Stimulated activated CD4-positive, alpha-beta T cell treated with anti-CD3 and anti-CD28 coated beads, TNF-alpha, amount 100 ng/mL, for 24 hours (primary cell): ENCODE data around the gene PTPRN2.

Experiments
- DNase-seq, 3 experiments: peaks; one replicate each; pipeline ENCODE4 v3.0.0-alpha.2; 2020; ENCODE audit warnings: low read depth in 3 of 3

The PTPRN2 gene

DNA sequence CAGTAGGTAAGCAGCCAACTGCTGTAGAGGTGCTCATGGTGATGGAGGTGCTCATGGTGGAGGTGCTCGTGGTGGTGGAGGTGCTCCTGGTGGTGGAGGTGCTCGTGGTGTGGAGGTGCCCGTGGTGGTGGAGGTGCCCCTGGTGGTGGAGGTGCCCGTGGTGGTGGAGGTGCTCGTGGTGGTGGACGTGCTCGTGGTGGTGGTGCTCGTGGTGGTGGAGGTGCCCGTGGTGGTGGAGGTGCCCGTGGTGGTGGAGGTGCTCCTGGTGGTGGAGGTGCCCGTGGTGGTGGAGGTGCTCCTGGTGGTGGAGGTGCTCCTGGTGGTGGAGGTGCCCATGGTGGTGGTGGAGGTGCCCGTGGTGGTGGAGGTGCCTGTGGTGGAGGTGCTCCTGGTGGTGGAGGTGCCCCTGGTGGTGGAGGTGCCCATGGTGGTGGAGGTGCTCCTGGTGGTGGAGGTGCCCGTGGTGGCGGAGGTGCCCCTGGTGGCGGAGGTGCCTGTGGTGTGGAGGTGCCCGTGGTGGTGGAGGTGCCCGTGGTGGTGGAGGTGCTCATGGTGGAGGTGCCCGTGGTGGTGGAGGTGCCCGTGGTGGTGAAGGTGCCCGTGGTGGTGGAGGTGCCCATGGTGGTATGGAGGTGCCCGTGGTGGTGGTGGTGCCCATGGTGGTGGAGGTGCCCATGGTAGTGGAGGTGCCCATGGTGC lies 517.3 kb downstream of the PTPRN2 start:
- DNase-seq: no peak

DNA sequence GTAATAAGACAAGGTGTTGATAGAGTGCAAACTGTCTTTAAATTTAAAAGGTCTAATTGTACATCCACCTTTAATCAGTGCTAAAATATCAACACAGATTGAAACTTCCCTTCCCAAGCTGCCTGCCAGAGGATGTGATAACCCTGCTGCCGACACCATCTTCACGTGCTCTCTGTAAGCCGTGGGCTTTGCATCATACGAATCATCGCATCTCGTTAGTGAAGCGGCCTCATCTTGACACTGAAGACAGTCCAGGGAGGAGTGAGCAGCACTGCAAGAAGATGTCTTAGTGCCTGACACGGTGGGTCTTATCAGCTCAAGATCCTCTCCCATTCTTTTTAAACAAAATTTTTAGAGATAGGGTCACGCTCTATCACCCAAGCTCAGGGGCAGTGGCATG lies 518.8 kb downstream of the PTPRN2 start:
- no peak for DNase-seq

DNA sequence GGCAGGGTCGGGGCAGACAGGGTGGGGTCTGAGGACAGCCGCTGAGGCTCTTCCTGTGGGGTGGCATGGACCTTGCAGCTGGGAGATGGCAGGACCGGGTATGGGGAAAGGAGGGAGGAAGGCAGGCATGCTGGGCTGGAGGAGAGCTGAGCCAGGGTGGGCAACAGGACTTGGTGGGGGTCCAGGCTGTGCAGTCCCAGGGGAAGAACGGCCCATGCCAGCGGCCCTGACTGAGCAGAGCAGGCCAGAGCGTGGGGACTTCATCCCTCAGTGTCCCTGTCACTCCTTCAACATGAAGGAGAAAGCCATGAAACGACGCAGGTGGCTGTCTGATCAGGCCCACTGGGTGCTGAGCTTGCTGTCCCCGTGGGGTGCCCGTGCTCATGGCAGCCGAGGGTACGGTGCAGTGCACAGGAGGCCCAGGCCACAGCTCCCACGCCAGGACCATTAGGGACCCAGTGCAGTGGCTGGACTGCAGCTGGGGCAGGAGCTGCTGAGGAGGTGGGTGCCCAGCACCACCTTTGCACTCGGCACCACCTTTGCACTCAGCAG lies 519.6 kb downstream of the PTPRN2 start:
- no peak for DNase-seq

DNA sequence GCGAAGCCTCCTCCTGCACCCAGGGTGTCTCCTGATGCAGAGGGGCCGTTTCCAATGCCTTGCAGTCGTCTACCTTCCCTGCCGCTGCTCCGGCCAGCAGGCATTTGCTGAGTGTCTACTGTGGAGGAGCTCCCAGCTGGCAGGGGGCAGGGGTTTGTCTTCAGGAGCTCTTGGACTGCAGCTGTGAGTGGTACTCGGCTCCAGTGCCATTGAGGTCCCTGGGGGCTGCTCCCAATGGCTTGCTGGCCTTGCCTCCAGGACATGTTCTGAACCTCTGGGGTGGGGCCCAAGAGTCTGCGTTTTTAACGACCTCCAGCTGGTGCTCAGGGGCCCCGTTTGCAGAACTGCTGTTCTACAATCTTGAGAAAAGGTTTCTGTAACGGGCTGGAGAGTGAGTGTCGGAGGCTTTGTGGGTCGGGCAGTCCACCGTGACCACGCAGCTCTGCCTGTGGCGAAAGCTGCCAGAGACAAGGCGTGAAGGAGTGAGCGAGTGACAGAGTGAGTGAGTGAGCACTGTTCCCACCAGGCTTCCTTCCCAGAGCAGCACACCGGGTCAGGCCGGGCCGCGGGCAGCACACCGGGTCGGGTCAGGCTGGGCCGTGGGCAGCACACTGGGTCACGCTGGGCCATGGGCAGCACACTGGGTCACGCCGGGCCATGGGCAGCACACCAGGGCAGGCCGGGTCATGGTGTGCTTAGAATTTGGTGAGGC lies 520.2 kb downstream of the PTPRN2 start:
- DNase-seq: no peak

GRCh38 chr7:158066085-158066484 lies 521.5 kb downstream of the PTPRN2 start:
- no peak for DNase-seq

DNA sequence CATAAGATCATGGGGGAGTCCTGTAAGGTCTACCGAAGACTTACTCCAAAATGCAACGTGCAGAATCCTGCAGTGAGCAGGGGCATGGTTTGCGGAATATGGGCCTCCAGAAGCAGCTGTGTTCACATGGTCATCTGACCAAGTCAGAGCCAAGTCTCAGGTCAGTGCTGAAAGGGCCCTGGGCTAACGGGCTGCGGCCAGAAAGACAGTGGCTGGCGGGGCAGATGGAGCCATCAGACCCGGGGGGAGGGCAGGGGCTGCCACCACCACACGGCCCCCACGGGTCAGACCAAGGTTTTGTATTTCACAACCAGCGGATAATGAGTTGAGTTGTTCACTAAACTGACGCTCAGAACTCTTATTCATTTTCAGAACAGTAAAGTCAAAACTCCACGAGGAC lies 522.3 kb downstream of the PTPRN2 start:
- DNase-seq: no peak

DNA sequence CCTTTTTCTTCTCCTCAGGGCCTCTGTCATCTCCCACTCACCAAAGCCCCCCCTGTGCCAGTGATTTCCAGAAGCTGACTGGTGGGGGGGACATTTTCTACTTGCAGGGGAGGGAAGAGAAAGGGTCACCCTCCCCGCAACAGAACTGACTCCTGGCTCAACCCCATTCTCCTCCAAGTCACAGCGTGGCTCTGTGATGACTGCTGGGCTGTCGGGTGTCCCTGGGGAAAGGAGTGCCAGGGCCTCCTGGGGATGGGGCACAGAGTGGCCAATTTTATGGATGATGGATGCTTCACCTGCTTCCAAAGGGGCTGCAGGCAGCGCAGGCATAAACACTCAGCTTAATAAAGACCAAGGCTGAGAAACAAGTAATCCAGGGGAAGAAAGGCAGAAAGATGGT lies 523.0 kb downstream of the PTPRN2 start:
- no peak for DNase-seq

- DNase-seq: no peak
Observed at GRCh38 chr7:158063850-158064610, 523.6 kb downstream of the PTPRN2 start.

- no peak for DNase-seq
Observed at GRCh38 chr7:158062661-158063060, 525.0 kb downstream of the PTPRN2 start.

GRCh38 chr7:158061884-158062656 lies 525.6 kb downstream of the PTPRN2 start:
- no peak for DNase-seq

DNA sequence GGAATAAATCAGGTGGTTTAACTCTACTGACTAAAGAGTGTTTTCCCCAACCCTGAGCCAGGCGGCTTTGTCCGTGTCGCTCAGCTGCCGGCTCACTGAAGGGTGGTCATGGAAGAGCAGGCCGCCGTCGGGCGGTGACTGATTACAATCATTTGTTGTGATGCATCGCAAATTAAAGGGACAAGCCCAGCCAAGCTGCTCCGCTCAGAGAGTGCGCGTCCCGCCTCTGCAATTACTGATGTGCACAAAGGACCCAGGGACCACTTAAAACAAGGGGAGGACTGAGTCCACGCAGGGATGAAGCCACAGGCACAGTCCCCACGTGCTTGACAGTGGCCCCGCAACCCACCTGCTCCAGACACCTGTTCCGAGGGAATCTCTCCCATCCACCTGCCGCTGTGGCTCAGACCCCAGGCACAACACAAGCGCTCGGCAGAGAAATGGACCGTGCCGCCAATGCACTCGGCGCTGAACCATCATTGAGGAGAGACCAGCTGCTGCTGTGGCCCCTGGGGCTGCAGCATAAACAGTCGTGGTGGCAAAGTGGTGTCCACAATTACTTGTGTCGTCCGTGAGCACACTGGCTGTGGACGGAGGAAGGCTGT lies 526.5 kb downstream of the PTPRN2 start:
- DNase-seq: no peak

GRCh38 chr7:158060216-158060615 lies 527.4 kb downstream of the PTPRN2 start:
- no peak for DNase-seq

- no peak for DNase-seq
Observed at GRCh38 chr7:158057446-158057845, 530.2 kb downstream of the PTPRN2 start.

DNA sequence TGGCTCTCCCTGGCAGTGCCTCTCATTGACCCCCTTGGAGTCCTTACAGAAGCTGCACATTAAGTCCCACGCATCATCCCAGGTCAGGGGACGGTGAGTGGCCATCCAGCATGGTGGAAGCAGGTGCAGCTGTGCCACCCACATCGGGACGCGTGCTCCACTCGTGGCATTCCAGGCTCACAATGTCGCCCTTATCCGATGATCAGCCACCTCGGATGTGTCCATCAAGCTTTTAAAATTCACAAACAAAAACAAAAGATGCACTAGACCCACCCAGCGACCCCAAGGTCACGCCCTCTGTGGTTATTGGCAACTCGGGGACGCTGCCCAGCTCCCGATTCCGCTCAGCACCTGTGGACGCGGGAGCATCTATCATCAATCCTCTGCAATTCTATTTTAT lies 530.9 kb downstream of the PTPRN2 start:
- DNase-seq: no peak

DNA sequence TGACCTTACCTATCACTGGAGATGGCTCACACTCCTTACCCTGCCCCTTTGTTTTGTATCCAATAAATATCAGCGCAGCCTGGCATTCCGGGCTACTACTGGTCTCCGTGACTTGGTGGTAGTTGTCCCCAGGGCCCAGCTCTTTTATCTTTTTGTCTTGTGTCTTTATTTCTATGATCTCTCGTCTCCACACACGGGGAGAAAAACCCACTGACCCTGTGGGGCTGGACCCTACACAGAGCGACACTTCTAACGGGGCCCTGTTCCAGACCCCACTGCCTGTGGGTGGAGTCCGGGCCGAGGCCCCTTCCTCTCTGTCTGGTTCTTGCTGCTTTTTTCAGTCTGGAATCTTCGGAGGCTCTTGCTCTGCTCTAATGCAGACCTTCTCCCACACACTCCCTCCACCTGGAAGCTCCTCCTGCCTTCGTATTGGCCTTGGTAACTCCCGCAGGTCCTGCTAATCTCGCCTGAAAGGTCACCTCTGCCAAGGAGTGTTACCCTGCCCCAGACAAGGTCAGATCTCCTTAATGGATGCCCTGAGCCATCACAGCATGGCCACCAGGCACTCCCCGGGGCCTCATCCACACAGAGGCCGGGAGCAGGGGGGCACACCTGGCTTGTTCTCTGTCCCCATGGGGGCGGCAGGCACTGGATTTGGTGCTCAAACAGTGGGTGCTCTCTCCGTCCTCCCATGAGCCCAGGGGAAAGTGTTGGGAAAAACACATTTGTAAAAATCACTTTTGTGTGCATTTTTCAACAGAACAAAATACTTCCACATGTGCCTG lies 531.7 kb downstream of the PTPRN2 start:
- no peak for DNase-seq

- DNase-seq: no peak
Observed at GRCh38 chr7:158054611-158055010, 533.0 kb downstream of the PTPRN2 start.

GRCh38 chr7:158054081-158054480 lies 533.5 kb downstream of the PTPRN2 start:
- DNase-seq: no peak

DNA sequence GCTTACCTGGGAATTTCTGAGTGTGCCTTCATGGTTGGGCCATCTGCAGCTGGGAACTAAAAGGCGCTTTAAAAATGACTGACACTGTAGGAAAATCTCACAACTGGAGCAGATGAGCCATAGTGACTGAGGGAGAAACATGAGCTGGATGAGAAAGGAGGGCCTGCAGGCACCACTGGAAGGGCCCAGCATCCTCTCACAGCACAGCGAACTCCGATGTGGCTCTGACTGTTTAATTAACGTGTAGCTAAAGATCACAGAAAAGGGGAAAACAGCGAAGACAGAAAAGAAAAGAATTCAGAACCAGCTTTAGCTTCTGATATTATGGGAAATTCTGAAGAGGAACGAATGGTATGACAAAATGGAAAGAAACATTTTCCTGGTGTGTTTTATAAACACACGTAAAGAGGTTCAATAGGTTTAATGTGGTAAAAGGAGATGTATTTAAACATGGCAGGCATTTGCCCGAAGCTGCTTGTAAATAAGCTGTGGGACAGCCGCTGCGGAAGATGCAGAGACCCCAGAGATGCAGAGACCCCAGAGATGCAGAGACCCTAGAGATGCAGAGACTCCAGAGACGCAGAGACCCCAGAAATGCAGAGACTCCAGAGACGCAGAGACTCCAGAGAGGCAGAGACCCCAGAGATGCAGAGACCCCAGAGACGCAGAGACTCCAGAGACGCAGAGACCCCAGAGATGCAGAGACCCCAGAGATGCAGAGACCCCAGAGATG lies 534.3 kb downstream of the PTPRN2 start:
- DNase-seq: no peak

DNA sequence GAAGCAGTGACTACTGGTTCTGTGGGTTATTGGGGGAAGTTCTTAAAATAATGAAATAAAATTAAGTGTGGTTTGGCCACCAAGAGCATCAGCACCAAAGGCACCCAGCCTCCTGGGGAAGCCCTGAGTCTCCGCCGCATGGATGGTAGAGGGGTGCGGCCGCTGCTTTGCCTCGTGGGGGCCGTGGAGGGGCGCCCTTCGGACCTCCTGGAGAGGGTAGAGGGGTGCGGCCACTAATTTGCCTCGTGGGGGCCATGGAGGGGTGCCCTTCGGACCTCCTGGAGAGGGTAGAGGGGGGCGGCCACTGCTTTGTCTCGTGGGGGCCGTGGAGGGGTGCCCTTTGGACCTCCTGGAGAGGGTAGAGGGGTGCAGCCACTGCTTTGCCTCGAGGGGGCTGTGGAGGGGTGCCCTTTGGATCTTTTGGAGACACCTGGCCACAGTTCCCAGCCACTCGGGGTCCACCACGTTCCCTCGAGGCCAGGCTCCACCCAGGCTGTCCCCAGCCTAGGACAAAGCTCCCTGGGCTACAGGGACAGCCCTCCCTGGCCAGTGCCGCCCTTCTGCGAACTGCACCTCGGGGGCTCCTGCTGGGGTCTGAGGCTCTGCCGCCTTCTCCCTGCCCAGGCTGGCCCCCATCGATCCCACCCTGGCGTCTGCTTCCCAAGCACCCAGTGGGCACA lies 535.1 kb downstream of the PTPRN2 start:
- DNase-seq: no peak
